ENCODE data around the gene R3HDML. TPM values are rescaled to one million over a fixed set of nuclear protein-coding genes. Genes with fewer than 3 reads are reported as not detected.
"Not testable (repeated sequence)": the region's sequence is repeated elsewhere in the genome, so short reads cannot be mapped to it uniquely, and the experiment has no call there.

R3HDML gene
- total RNA-seq, 2 experiments from 2014 or later: not detected

- no peak overlapping the region for H3K27ac Mint-ChIP-seq
- ChIA-PET CTCF (interaction anchor here (1.1 kb wide), 1 partner anchor 81 kb away, joined by 3 read pairs; no protein-coding TSS in a partner anchor), POLR2A (no interaction called here)
- no peak overlapping the region for H3K4me3 Mint-ChIP-seq
- no peak for TF ChIP-seq CTCF (IDR thresholded peaks at IDR 0.05)
- intact Hi-C loops (cut with micrococcal nuclease): no loop called here
- no peaks in the 10 kb centered on the region for H3K36me3 Mint-ChIP-seq (ENCODE audit: low read depth)
- H3K4me1 Mint-ChIP-seq (ENCODE audit: low read depth): peaks cover 12% of the 10 kb centered on the region
- DNase-seq (no peak), ATAC-seq (no peak)
- no peaks in the 10 kb centered on the region for H3K9me3 Mint-ChIP-seq
- H3K27me3 Mint-ChIP-seq: no peaks in the 10 kb centered on the region
Measured at GRCh38 chr20:44297721-44298120, 39.1 kb upstream of the R3HDML start.

- intact Hi-C loops (cut with micrococcal nuclease); H3K36me3 Mint-ChIP-seq (ENCODE audit: low read depth); H3K4me3 Mint-ChIP-seq; H3K27ac Mint-ChIP-seq; DNase-seq; ATAC-seq; H3K9me3 Mint-ChIP-seq; H3K27me3 Mint-ChIP-seq: not testable (repeated sequence)
- H3K4me1 Mint-ChIP-seq (ENCODE audit: low read depth): peaks cover 13% of the 10 kb centered on the region
- ChIA-PET POLR2A (interaction anchor here (1.9 kb wide), 1 partner anchor 11 kb away, joined by 5 read pairs; no protein-coding TSS in a partner anchor), CTCF (interaction anchor here (2.3 to 3.5 kb wide), 2 partner anchors 12 to 84 kb away, joined by 13 to 14 read pairs; partner anchors contain the start of gene FITM2)
Measured at GRCh38 chr20:44299011-44299535, 37.8 kb upstream of the R3HDML start.

- Mint-ChIP-seq H3K36me3 (ENCODE audit: low read depth) (no peaks in the 10 kb centered on the region), H3K27ac (no peak overlapping the region), H3K4me1 (ENCODE audit: low read depth) (peaks cover 11% of the 10 kb centered on the region), H3K9me3 (no peaks in the 10 kb centered on the region), H3K27me3 (no peaks in the 10 kb centered on the region), H3K4me3 (no peak overlapping the region)
- intact Hi-C loops (cut with micrococcal nuclease): no loop called here
- ChIA-PET POLR2A (no interaction called here), CTCF (interaction anchor here (1.4 to 3.5 kb wide), 4 partner anchors 9 to 89 kb away, joined by 3 to 14 read pairs (median 12); partner anchors contain the start of gene FITM2)
- no peak for ATAC-seq
- TF ChIP-seq CTCF (IDR thresholded peaks at IDR 0.05): no peak
- DNase-seq: no peak
Measured at GRCh38 chr20:44301285-44301684, 35.6 kb upstream of the R3HDML start.

- no peaks in the 10 kb centered on the region for H3K27me3 Mint-ChIP-seq
- ATAC-seq: no peak
- POLR2A ChIA-PET: no interaction called here
Measured at GRCh38 chr20:44302026-44302669, 34.7 kb upstream of the R3HDML start.

GRCh38 chr20:44302736-44303135 lies 34.1 kb upstream of the R3HDML start:
- intact Hi-C loops (cut with micrococcal nuclease): no loop called here
- no peak overlapping the region for H3K4me3 Mint-ChIP-seq
- no peak for TF ChIP-seq CTCF (IDR thresholded peaks at IDR 0.05)
- no peaks in the 10 kb centered on the region for H3K9me3 Mint-ChIP-seq
- CTCF ChIA-PET: interaction anchor here (3.2 to 3.5 kb wide), 2 partner anchors 85 to 88 kb away, joined by 11 to 13 read pairs; no protein-coding TSS in a partner anchor
- peaks cover 6% of the 10 kb centered on the region for H3K36me3 Mint-ChIP-seq (ENCODE audit: low read depth)
- POLR2A ChIA-PET: no interaction called here
- H3K4me1 Mint-ChIP-seq (ENCODE audit: low read depth): peaks cover 11% of the 10 kb centered on the region
- H3K27me3 Mint-ChIP-seq: no peaks in the 10 kb centered on the region
- DNase-seq: no peak
- ATAC-seq: no peak
- no peak overlapping the region for H3K27ac Mint-ChIP-seq

More at GRCh38 chr20:44302026-44302669, 34.7 kb upstream of the R3HDML start:
- Mint-ChIP-seq H3K27ac (no peak overlapping the region), H3K4me1 (ENCODE audit: low read depth) (peaks cover 11% of the 10 kb centered on the region), H3K36me3 (ENCODE audit: low read depth) (peaks cover 6% of the 10 kb centered on the region), H3K4me3 (no peak overlapping the region), H3K9me3 (no peaks in the 10 kb centered on the region)
- CTCF ChIA-PET: interaction anchor here (3.2 to 3.5 kb wide), 2 partner anchors 85 to 87 kb away, joined by 11 to 13 read pairs; no protein-coding TSS in a partner anchor
- no peak for DNase-seq
- no peak for TF ChIP-seq CTCF (IDR thresholded peaks at IDR 0.05)
- intact Hi-C loops (cut with micrococcal nuclease): no loop called here
